ENCODE measurements around the gene MRC2.

Gene MRC2

GRCh38 chr17:62663304-62663703, 35.8 kb downstream of the MRC2 start:
- DNase-seq (ENCODE audit: low read depth, low spot score): no peak

GRCh38 chr17:62664336-62665120, 37.1 kb downstream of the MRC2 start:
- no peak for DNase-seq (ENCODE audit: low read depth, low spot score)

- no peak for DNase-seq (ENCODE audit: low read depth, low spot score)
These were observed 38.1 kb downstream of the MRC2 start for GRCh38 chr17:62665599-62665998.

GRCh38 chr17:62666061-62666800, 38.8 kb downstream of the MRC2 start:
- DNase-seq (ENCODE audit: low read depth, low spot score): no peak

- DNase-seq (ENCODE audit: low read depth, low spot score): no peak
These were observed 39.5 kb downstream of the MRC2 start for GRCh38 chr17:62666801-62667591.

GRCh38 chr17:62668091-62668804, 40.8 kb downstream of the MRC2 start:
- DNase-seq (ENCODE audit: low read depth, low spot score): no peak

GRCh38 chr17:62670202-62670821, 42.8 kb downstream of the MRC2 start:
- DNase-seq (ENCODE audit: low read depth, low spot score): no peak

GRCh38 chr17:62671553-62671952, 44.1 kb downstream of the MRC2 start:
- DNase-seq (ENCODE audit: low read depth, low spot score): no peak

- DNase-seq (ENCODE audit: low read depth, low spot score): no peak
These were observed 45.5 kb downstream of the MRC2 start for GRCh38 chr17:62672957-62673356.

GRCh38 chr17:62673614-62674362, 46.3 kb downstream of the MRC2 start:
- DNase-seq (ENCODE audit: low read depth, low spot score): no peak

GRCh38 chr17:62674363-62674739, 46.9 kb downstream of the MRC2 start:
- DNase-seq (ENCODE audit: low read depth, low spot score): no peak

GRCh38 chr17:62674841-62675240, 47.4 kb downstream of the MRC2 start:
- DNase-seq (ENCODE audit: low read depth, low spot score): no peak

- no peak for DNase-seq (ENCODE audit: low read depth, low spot score)
These were observed 47.8 kb downstream of the MRC2 start for GRCh38 chr17:62675260-62675659.

- DNase-seq (ENCODE audit: low read depth, low spot score): no peak
These were observed 48.2 kb downstream of the MRC2 start for GRCh38 chr17:62675701-62676100.

- no peak for DNase-seq (ENCODE audit: low read depth, low spot score)
These were observed 48.9 kb downstream of the MRC2 start for GRCh38 chr17:62676231-62676943.

- no peak for DNase-seq (ENCODE audit: low read depth, low spot score)
These were observed 49.6 kb downstream of the MRC2 start for GRCh38 chr17:62676952-62677596.

- no peak for DNase-seq (ENCODE audit: low read depth, low spot score)
These were observed 50.9 kb downstream of the MRC2 start for GRCh38 chr17:62678214-62678919.

GRCh38 chr17:62679866-62680377, 52.5 kb downstream of the MRC2 start:
- no peak for DNase-seq (ENCODE audit: low read depth, low spot score)

Measured in brain pericyte (primary cell).